ENCODE results near the gene CNTN1.
"Not testable (repeated sequence)": the region's sequence is repeated elsewhere in the genome, so short reads cannot be mapped to it uniquely, and the experiment has no call there.

The CNTN1 gene

GRCh38 chr12:41073633-41074472, 381.6 kb downstream of the CNTN1 start:
- ChIA-PET POLR2A (no interaction called here), CTCF (no interaction called here)
- DNase-seq (ENCODE audit: extremely low spot score): no peak
- TF ChIP-seq L3MBTL2 (conservative IDR thresholded peaks at IDR 0.05): no peak

- ChIA-PET POLR2A (no interaction called here), CTCF (no interaction called here)
- no peak for TF ChIP-seq SP1 (IDR thresholded peaks at IDR 0.05)
- no peak for TF ChIP-seq BHLHE40 (IDR thresholded peaks at IDR 0.05; ENCODE audit: borderline replicate concordance)
- no peak for TF ChIP-seq ARNT (IDR thresholded peaks at IDR 0.05)
- TF ChIP-seq SUZ12 (IDR thresholded peaks at IDR 0.05): no peak
- no peak for TF ChIP-seq L3MBTL2 (conservative IDR thresholded peaks at IDR 0.05)
- TF ChIP-seq HDGF (IDR thresholded peaks at IDR 0.05; ENCODE audit: borderline replicate concordance): no peak
- no peak for TF ChIP-seq PKNOX1 (IDR thresholded peaks at IDR 0.05)
- TF ChIP-seq ELF4 (IDR thresholded peaks at IDR 0.05): no peak
- TF ChIP-seq CTBP1 (IDR thresholded peaks at IDR 0.05; ENCODE audit: borderline replicate concordance): no peak
- no peak for TF ChIP-seq FOXK2 (IDR thresholded peaks at IDR 0.05)
- no peak for TF ChIP-seq TARDBP (IDR thresholded peaks at IDR 0.05)
- TF ChIP-seq FOXM1 (IDR thresholded peaks at IDR 0.05; ENCODE audit: borderline replicate concordance): no peak
- no peak for TF ChIP-seq LEF1 (IDR thresholded peaks at IDR 0.05; ENCODE audit: borderline replicate concordance)
- no peak for TF ChIP-seq ZNF384 (IDR thresholded peaks at IDR 0.05)
- TF ChIP-seq NFRKB (IDR thresholded peaks at IDR 0.05): no peak
- no peak for TF ChIP-seq FOXA1 (IDR thresholded peaks at IDR 0.05)
- DNase-seq (ENCODE audit: extremely low spot score): no peak
Observed at GRCh38 chr12:41074473-41074769, 382.2 kb downstream of the CNTN1 start.

GRCh38 chr12:41076114-41076513, 383.9 kb downstream of the CNTN1 start:
- ChIA-PET POLR2A (no interaction called here), CTCF (no interaction called here)
- DNase-seq (ENCODE audit: extremely low spot score): no peak
- TF ChIP-seq SP1 (IDR thresholded peaks at IDR 0.05): no peak

- DNase-seq (ENCODE audit: extremely low spot score); CTCF ChIA-PET; POLR2A ChIA-PET: not testable (repeated sequence)
Observed at GRCh38 chr12:41081241-41081640, 389.0 kb downstream of the CNTN1 start.

- TF ChIP-seq FOXK2 (IDR thresholded peaks at IDR 0.05): no peak
- no peak for TF ChIP-seq FOXA1 (IDR thresholded peaks at IDR 0.05)
- TF ChIP-seq HDGF (IDR thresholded peaks at IDR 0.05; ENCODE audit: borderline replicate concordance): no peak
- TF ChIP-seq PKNOX1 (IDR thresholded peaks at IDR 0.05): no peak
- TF ChIP-seq L3MBTL2 (conservative IDR thresholded peaks at IDR 0.05): no peak
- no peak for TF ChIP-seq ELF4 (IDR thresholded peaks at IDR 0.05)
- TF ChIP-seq SP1 (IDR thresholded peaks at IDR 0.05): no peak
- DNase-seq (ENCODE audit: extremely low spot score): no peak
- ChIA-PET POLR2A (no interaction called here), CTCF (no interaction called here)
Observed at GRCh38 chr12:41089438-41089837, 397.2 kb downstream of the CNTN1 start.

- CTCF ChIA-PET: interaction anchor here (0.7 kb wide), 1 partner anchor 187 kb away, joined by 3 read pairs; no protein-coding TSS in a partner anchor
- POLR2A ChIA-PET: no interaction called here
- TF ChIP-seq TARDBP (IDR thresholded peaks at IDR 0.05) (no peak), SUZ12 (IDR thresholded peaks at IDR 0.05) (no peak), FOXM1 (IDR thresholded peaks at IDR 0.05; ENCODE audit: borderline replicate concordance) (no peak), FOXA1 (IDR thresholded peaks at IDR 0.05) (no peak)
- DNase-seq (ENCODE audit: extremely low spot score): no peak
Observed at GRCh38 chr12:41092115-41092514, 399.9 kb downstream of the CNTN1 start.

GRCh38 chr12:41096797-41097196, 404.6 kb downstream of the CNTN1 start:
- DNase-seq (ENCODE audit: extremely low spot score): no peak
- TF ChIP-seq TARDBP (IDR thresholded peaks at IDR 0.05): no peak
- TF ChIP-seq L3MBTL2 (conservative IDR thresholded peaks at IDR 0.05): no peak
- ChIA-PET POLR2A (no interaction called here), CTCF (no interaction called here)

- POLR2A ChIA-PET: no interaction called here
- TF ChIP-seq HDGF (IDR thresholded peaks at IDR 0.05; ENCODE audit: borderline replicate concordance) (no peak), CTBP1 (IDR thresholded peaks at IDR 0.05; ENCODE audit: borderline replicate concordance) (no peak), SP1 (IDR thresholded peaks at IDR 0.05) (no peak), ELF4 (IDR thresholded peaks at IDR 0.05) (no peak), FOXA1 (IDR thresholded peaks at IDR 0.05) (no peak), FOXK2 (IDR thresholded peaks at IDR 0.05) (no peak), TARDBP (IDR thresholded peaks at IDR 0.05) (no peak), FOXM1 (IDR thresholded peaks at IDR 0.05; ENCODE audit: borderline replicate concordance) (no peak), L3MBTL2 (conservative IDR thresholded peaks at IDR 0.05) (no peak), ARNT (IDR thresholded peaks at IDR 0.05) (no peak), BHLHE40 (IDR thresholded peaks at IDR 0.05; ENCODE audit: borderline replicate concordance) (no peak), ZNF384 (IDR thresholded peaks at IDR 0.05) (no peak), SUZ12 (IDR thresholded peaks at IDR 0.05) (no peak), NFRKB (IDR thresholded peaks at IDR 0.05) (no peak), LEF1 (IDR thresholded peaks at IDR 0.05; ENCODE audit: borderline replicate concordance) (no peak), PKNOX1 (IDR thresholded peaks at IDR 0.05) (no peak)
- no peak for DNase-seq (ENCODE audit: extremely low spot score)
- CTCF ChIA-PET: no interaction called here
Observed at GRCh38 chr12:41100572-41100971, 408.3 kb downstream of the CNTN1 start.

All from HEK293T (cell line).